Coronary artery (tissue), 2 donors: Measurements from ENCODE around the gene RHO.

Source experiments
- DNase-seq: peaks from one replicate; pipeline ENCODE4 v3.0.0-alpha.2; 2017; ENCODE audit warnings: low spot score
- H3K27ac ChIP-seq, 2 donors: fragments of 200-600 bp; sonication (generic); one replicate each; pipeline ENCODE4 v1.5.1; 2016 to 2019
- H3K4me3 ChIP-seq: fragments of 200-600 bp; sonication (generic); 2 replicates; pipeline ENCODE4 v1.5.1; 2016; ENCODE audit warnings: mild to moderate bottlenecking, moderate library complexity
- TF ChIP-seq, protein P1 (sequence below): fragments of 200-600 bp; sonication (generic); IDR thresholded peaks from one replicate; pipeline ENCODE4 v1.5.1; 2019; ENCODE audit warnings: antibody characterized with exemption

Gene RHO

DNA sequence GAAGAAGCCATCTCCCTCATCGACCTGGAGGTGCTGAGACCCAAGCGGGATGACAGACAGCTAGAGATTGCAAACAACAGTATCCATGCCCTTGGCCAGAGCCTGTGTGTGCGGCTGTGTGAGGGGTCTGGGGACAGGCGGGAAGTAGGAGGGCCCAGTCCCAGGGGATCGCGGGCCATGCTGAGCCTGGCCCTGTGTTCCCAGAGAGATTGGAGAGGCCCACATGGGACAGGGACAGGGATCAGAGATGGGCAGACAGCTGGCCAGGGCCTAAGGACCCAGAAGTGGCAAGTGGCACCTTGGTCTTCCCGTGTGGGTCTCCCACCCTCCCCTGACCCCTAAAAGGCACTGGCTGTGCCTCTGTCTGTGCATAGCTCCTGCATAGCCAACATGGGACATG, 10.9 kb upstream of the RHO start:
- DNase-seq = no peak
- TF ChIP-seq, protein P1, sequence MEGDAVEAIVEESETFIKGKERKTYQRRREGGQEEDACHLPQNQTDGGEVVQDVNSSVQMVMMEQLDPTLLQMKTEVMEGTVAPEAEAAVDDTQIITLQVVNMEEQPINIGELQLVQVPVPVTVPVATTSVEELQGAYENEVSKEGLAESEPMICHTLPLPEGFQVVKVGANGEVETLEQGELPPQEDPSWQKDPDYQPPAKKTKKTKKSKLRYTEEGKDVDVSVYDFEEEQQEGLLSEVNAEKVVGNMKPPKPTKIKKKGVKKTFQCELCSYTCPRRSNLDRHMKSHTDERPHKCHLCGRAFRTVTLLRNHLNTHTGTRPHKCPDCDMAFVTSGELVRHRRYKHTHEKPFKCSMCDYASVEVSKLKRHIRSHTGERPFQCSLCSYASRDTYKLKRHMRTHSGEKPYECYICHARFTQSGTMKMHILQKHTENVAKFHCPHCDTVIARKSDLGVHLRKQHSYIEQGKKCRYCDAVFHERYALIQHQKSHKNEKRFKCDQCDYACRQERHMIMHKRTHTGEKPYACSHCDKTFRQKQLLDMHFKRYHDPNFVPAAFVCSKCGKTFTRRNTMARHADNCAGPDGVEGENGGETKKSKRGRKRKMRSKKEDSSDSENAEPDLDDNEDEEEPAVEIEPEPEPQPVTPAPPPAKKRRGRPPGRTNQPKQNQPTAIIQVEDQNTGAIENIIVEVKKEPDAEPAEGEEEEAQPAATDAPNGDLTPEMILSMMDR = no peak
- Histone ChIP-seq H3K27ac (no peak overlapping the region), H3K4me3 (no peak overlapping the region)

DNA sequence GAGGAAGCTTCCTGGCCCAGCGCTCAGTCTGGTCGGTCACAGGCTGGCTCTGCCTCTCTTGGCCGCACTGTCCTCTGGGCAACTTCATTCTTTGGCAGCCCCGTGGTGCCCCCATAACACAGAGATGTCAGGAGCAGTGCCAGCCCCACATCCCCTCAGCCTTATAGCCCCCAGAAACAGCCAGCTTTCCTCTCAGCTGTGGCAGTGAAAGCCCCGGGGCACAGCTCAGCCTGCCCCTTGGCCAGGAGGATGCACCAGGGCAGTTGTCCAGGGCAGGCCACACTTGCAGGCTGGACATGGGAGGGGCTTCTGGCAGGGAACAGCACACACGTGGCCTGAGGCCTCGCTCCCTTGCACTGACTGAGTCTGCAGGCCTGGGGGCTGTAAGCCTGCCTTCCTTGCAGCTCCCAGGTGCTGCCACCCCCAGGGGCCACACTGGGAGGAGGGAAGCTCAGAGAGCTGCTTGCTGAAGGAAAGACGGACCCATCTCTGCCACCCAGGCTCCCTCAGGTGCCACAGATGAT, 10.3 kb upstream of the RHO start:
- Histone ChIP-seq H3K27ac (no peak overlapping the region), H3K4me3 (no peak overlapping the region)
- TF ChIP-seq, protein P1 = no peak
- no peak for DNase-seq

DNA sequence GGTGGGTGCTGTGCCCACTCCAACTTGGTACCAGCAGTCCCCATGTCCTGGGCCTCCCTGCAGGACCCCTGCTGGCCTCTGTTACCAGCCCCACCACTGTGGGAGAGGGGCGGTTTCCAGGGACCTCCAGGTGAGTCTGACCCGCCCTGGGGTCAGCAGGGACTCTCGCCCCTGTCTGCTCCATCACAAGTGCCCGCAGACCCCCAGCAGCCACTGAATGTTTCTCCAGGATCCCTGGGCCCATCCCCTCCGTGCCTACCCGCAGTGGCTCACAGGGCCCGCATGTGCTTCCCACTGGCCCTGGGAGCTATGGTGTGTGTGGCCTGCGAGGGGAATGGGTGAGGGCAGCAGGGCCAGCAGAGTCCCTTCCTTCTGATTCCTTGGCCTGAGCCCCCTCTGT, 9.9 kb upstream of the RHO start:
- TF ChIP-seq, protein P1 = no peak
- H3K4me3 ChIP-seq = no peak overlapping the region
- no peak overlapping the region for H3K27ac ChIP-seq
- no peak for DNase-seq

DNA sequence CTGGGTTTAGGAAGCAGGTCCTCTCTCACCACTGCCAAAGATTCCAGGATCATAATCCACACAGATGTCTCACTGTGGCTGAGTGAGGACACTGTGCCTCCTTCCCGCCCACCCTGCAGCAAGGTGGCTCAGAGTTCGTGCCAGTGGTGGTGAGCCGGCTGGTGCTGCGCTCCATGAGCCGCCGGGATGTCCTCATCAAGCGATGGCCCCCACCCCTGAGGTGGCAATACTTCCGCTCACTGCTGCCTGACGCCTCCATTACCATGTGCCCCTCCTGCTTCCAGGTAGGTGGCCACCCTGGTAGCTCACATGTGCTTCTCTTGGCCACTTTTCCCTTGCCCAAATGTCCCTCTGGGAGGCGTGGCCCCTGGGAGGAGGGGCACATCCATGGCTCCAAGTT, 9.0 kb upstream of the RHO start:
- Histone ChIP-seq H3K27ac (no peak overlapping the region), H3K4me3 (no peak overlapping the region)
- no peak for DNase-seq
- TF ChIP-seq, protein P1 = no peak

DNA sequence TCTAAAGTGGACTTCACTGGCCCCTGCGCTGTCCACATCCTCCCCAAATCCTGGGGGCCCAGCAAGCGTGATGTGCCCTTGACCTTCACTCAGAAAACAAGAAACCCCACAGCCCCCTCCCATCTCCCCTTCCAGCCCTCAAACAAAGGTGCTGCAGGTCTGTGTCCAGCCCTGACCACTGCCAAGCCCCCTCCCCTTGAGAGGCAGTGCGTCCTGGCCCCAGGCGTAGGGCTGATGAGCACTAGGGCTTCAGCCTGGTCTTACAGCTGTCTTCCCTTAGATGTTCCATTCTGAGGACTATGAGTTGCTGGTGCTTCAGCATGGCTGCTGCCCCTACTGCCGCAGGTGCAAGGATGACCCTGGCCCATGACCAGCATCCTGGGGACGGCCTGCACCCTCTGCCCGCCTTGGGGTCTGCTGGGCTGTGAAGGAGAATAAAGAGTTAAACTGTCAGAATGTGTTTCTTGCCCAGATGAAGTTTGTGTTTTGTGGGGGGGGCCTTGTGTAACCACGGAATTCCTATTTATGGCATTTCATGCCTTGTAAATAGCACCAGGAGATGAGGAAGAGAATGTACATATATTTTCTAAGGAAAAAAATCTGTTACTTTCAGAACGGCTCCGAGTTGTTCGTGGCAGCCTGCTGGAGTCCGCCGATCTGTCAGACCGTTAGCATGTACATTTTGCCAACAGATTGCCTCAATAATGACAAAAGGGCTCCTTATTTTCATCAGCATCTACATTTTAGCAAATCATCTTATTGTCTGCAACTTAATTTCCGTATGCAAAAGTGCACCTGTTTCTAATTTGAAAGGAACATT, 8.3 kb upstream of the RHO start:
- H3K27ac ChIP-seq = no peak overlapping the region
- TF ChIP-seq, protein P1 = no peak
- no peak overlapping the region for H3K4me3 ChIP-seq
- no peak for DNase-seq

DNA sequence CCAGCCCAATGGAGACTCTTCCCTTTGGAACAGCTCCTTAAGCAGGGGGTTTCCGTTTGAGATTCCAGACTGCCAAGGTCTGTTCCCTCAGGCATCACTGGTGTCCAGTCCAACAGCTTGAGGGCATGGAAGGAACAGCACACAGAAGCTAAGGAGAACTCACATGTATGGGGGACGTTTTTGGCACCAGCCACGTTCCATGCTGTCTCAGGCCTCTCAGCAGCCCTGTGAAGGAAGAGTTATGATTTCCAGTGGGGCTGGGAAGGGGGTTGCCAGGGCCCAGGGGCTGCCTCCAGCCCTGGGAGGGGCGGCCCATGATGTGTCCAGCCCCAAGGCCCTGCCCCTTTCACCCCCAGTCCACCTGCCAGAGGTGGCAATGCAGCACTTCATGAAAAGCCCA, 7.5 kb upstream of the RHO start:
- no peak for DNase-seq
- no peak overlapping the region for H3K27ac ChIP-seq
- TF ChIP-seq, protein P1 = no peak
- no peak overlapping the region for H3K4me3 ChIP-seq

DNA sequence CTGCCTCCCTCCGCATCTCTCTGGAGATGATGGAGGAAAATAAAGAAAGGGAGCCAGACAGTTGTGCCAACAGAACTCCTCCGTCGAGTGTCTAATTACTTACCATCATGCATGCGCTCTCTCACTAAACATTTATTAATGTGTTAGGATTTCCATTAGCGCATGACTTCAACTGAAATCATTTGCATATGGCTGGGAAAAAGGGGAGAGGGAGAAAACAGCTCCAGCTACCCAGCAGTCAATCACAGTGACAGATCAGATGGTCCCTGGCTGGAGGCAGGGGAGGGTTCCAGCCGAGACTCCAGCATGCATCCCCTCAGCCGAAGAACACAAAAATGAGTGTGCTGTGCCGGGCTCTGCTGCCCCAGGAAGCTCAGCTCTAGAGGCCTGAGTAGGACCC, 6.8 kb upstream of the RHO start:
- no peak for DNase-seq
- TF ChIP-seq, protein P1 = no peak
- Histone ChIP-seq H3K4me3 (no peak overlapping the region), H3K27ac (no peak overlapping the region)
